HepG2 (cell line): ENCODE data around the gene TACC3. TPM values are rescaled to one million over a fixed set of nuclear protein-coding genes. Genes with fewer than 3 reads are reported as not detected.
A peak's percentile ranks its signal among the peaks of the same experiment; 100 is the strongest.

Source experiments
- ATF7-NPFF ChIP-seq: sonication (generic); formaldehyde crosslinking; IDR thresholded peaks from 2 replicates; pipeline ENCODE4 v1.8.1; 2023; ENCODE audit warnings: mild to moderate bottlenecking, low read depth, missing genetic modification reagents, moderate library complexity
- CC2D1A ChIP-seq: sonication (generic); formaldehyde crosslinking; IDR thresholded peaks from 2 replicates; pipeline ENCODE4 v1.8.1; 2023; ENCODE audit warnings: mild to moderate bottlenecking, missing genetic modification reagents
- CREB1 ChIP-seq, 2 experiments: fragments of 450-650 bp in 1 of 2; IDR thresholded peaks; 2 replicates each; pipeline ENCODE4 v1.6.1; 2016 to 2017; ENCODE audit warnings: control low read depth in 1 of 2, mild to moderate bottlenecking in 1 of 2, missing compliant biosample characterization in 1 of 2, missing genetic modification characterization in 1 of 2
- CREB3 ChIP-seq: sonication (generic); formaldehyde crosslinking; IDR thresholded peaks from 2 replicates; pipeline ENCODE4 v1.5.0; 2020; ENCODE audit warnings: missing genetic modification reagents
- FLYWCH1 ChIP-seq: sonication (generic); formaldehyde crosslinking; IDR thresholded peaks from 2 replicates; pipeline ENCODE4 v1.8.1; 2023; ENCODE audit warnings: mild to moderate bottlenecking, missing genetic modification reagents
- HDAC1 ChIP-seq: sonication (generic); formaldehyde crosslinking; IDR thresholded peaks from 2 replicates; pipeline ENCODE4 v1.5.1; 2020; ENCODE audit warnings: mild to moderate bottlenecking, missing genetic modification reagents
- HMGXB4 ChIP-seq, 2 experiments: sonication (generic) in 1 of 2; formaldehyde crosslinking in 1 of 2; IDR thresholded peaks; 2 replicates each; pipeline versions ENCODE4 v1.4.0 to v1.6.1; 2018 to 2020; ENCODE audit warnings: missing genetic modification reagents in 2 of 2, borderline replicate concordance in 1 of 2, low read depth in 1 of 2, mild to moderate bottlenecking in 1 of 2, missing biosample characterization in 1 of 2
- HNRNPL ChIP-seq: fragments of 200-400 bp; formaldehyde crosslinking; IDR thresholded peaks from 2 replicates; pipeline ENCODE4 v1.6.1; 2017; ENCODE audit warnings: mild to moderate bottlenecking, low read depth, low read length
- KAT7 ChIP-seq: IDR thresholded peaks from 2 replicates; pipeline ENCODE4 v1.6.1; 2018; ENCODE audit warnings: borderline replicate concordance, missing compliant biosample characterization
- KLF16 ChIP-seq, 2 experiments: sonication (generic) in 1 of 2; formaldehyde crosslinking in 1 of 2; IDR thresholded peaks; 2 replicates each; pipeline versions ENCODE4 v1.6.1 to v1.8.0; 2016 to 2023; ENCODE audit warnings: missing genetic modification reagents in 2 of 2, missing compliant biosample characterization in 1 of 2
- NCOA1 ChIP-seq: sonication (generic); formaldehyde crosslinking; IDR thresholded peaks from 2 replicates; pipeline ENCODE4 v1.9.0; 2021; ENCODE audit warnings: missing genetic modification reagents
- PREB ChIP-seq: sonication (generic); formaldehyde crosslinking; IDR thresholded peaks from 2 replicates; pipeline ENCODE4 v1.4.0; 2020; ENCODE audit warnings: missing genetic modification reagents
- RXRB ChIP-seq: IDR thresholded peaks from 2 replicates; pipeline ENCODE4 v1.6.1; 2016; ENCODE audit warnings: borderline replicate concordance, missing genetic modification reagents, missing compliant biosample characterization
- SNAI1 ChIP-seq: sonication (generic); formaldehyde crosslinking; IDR thresholded peaks from 2 replicates; pipeline ENCODE4 v1.5.0; 2020; ENCODE audit warnings: mild to moderate bottlenecking, missing genetic modification reagents, borderline replicate concordance
- SOX5 ChIP-seq: IDR thresholded peaks from 2 replicates; pipeline ENCODE4 v1.6.1; 2016; ENCODE audit warnings: borderline replicate concordance
- TAF1 ChIP-seq: sonication (generic); formaldehyde crosslinking; IDR thresholded peaks from 2 replicates; pipeline ENCODE4 v1.4.0; 2020; ENCODE audit warnings: missing genetic modification reagents
- TAF15 ChIP-seq: fragments of 200-400 bp; formaldehyde crosslinking; IDR thresholded peaks from one replicate; pipeline ENCODE4 v1.6.1; 2018; ENCODE audit warnings: mild to moderate bottlenecking, low read depth, low read length; ENCODE audit not compliant: poor library complexity, severe bottlenecking
- TBL1XR1 ChIP-seq: fragments of 150-350 bp; IDR thresholded peaks from 2 replicates; pipeline ENCODE4 v1.6.1; 2014; ENCODE audit warnings: borderline replicate concordance, low read length; ENCODE audit not compliant: partially characterized antibody
- ZNF331 ChIP-seq: sonication (generic); formaldehyde crosslinking; IDR thresholded peaks from 2 replicates; pipeline ENCODE4 v1.4.0; 2020; ENCODE audit warnings: missing genetic modification reagents
- ZNF362 ChIP-seq: sonication (generic); formaldehyde crosslinking; IDR thresholded peaks from 2 replicates; pipeline ENCODE4 v1.4.0; 2020; ENCODE audit warnings: missing genetic modification reagents, mild to moderate bottlenecking, borderline replicate concordance
- ZNF557 ChIP-seq: sonication (generic); formaldehyde crosslinking; IDR thresholded peaks from 2 replicates; pipeline ENCODE4 v1.4.0; 2020; ENCODE audit warnings: missing genetic modification reagents
- ZNF660 ChIP-seq: sonication (generic); formaldehyde crosslinking; IDR thresholded peaks from 2 replicates; pipeline ENCODE4 v1.5.1; 2020; ENCODE audit warnings: mild to moderate bottlenecking, low read depth, missing genetic modification reagents, borderline replicate concordance
- ZNF703 ChIP-seq: sonication (generic); formaldehyde crosslinking; IDR thresholded peaks from 2 replicates; pipeline ENCODE4 v1.5.1; 2020; ENCODE audit warnings: missing genetic modification reagents, mild to moderate bottlenecking, moderate library complexity, borderline replicate concordance
- ZNF709 ChIP-seq: sonication (generic); formaldehyde crosslinking; IDR thresholded peaks from 2 replicates; pipeline ENCODE4 v1.5.0; 2020; ENCODE audit warnings: mild to moderate bottlenecking, missing genetic modification reagents
- ZNF781 ChIP-seq: sonication (generic); formaldehyde crosslinking; IDR thresholded peaks from 2 replicates; pipeline ENCODE4 v1.5.1; 2020; ENCODE audit warnings: borderline replicate concordance, mild to moderate bottlenecking, missing genetic modification reagents; ENCODE audit errors: not compliant biosample characterization
- polyA plus RNA-seq, 8 experiments: library from polyadenylated mRNA; depleted of rRNA in 3 of 8; stranded (reverse) in 7 of 8; unstranded in 1 of 8; fragments of >200 nt; fragmentation: Illumina TruSeq in 4 of 8; extraction: Trizol in 4 of 8; gene quantifications; 2 replicates each; pipeline versions ENCODE4 v1.2.1 to v1.2.3, GENCODE V29; 2011 to 2016; ENCODE audit warnings: low read depth in 4 of 8, missing spikeins in 1 of 8, mixed read lengths in 1 of 8; ENCODE audit not compliant: insufficient read depth in 1 of 8
- total RNA-seq, 5 experiments: library from RNA; depleted of rRNA; stranded (reverse); fragments of >200 nt; fragmentation: Illumina TruSeq; extraction: Trizol; gene quantifications; 2 replicates each; pipeline ENCODE4 v1.2.3, GENCODE V29; 2016; ENCODE audit warnings: low read depth in 1 of 5

The TACC3 gene
- total and polyA plus RNA-seq, 2 of the 13 experiments (the other 11 are each of a cell fraction or from before 2014, with no cell fraction given) = 20.3 to 21.2 TPM

GRCh38 chr4:1768367-1769034 is 47.2 kb downstream of the TACC3 start (continued):
- TF ChIP-seq KAT7 (CRISPR knock-in tag) (0 out of 2 replicates have a peak, but pooled peaks have one; percentile 17), HNRNPL (peak; percentile 98), ZNF557 (CRISPR knock-in tag) (no peak), SOX5 (CRISPR knock-in tag) (peak; percentile 55; the same call in 1 of the 2 replicates), ZNF709 (peak; percentile 91; the same call in 1 of the 2 replicates), PREB (CRISPR knock-in tag) (no peak), TAF1 (no peak), ZNF362 (CRISPR knock-in tag) (peak; percentile 41; the same call in 1 of the 2 replicates), HDAC1 (CRISPR knock-in tag) (peak; percentile 73), FLYWCH1 (CRISPR knock-in tag) (no peak), HMGXB4 (CRISPR knock-in tag; IDR thresholded peaks at IDR 0.05; ENCODE audit: borderline replicate concordance in 1 of 2, low read depth in 1 of 2) (no peak), CREB1 (IDR thresholded peaks at IDR 0.05) (no peak), CREB1 (CRISPR knock-in tag; IDR thresholded peaks at IDR 0.05) (no peak), TBL1XR1 (no peak), SNAI1 (CRISPR knock-in tag) (0 out of 2 replicates have a peak, but pooled peaks have one; percentile 80), CC2D1A (CRISPR knock-in tag) (no peak), RXRB (peak; percentile 25; the same call in 1 of the 2 replicates), KLF16 (CRISPR knock-in tag; IDR thresholded peaks at IDR 0.05) (no peak), ZNF660 (CRISPR knock-in tag) (no peak), ZNF703 (CRISPR knock-in tag) (0 out of 2 replicates have a peak, but pooled peaks have one; percentile 55), NCOA1 (peak; percentile 70; the same call in 1 of the 2 replicates), ZNF781 (CRISPR knock-in tag) (no peak), ATF7-NPFF (CRISPR knock-in tag) (0 out of 2 replicates have a peak, but pooled peaks have one; percentile 34), ZNF331 (CRISPR knock-in tag) (no peak), CREB3 (CRISPR knock-in tag) (no peak), TAF15 (no peak)
